Fibroblast of mammary gland (primary cell): ENCODE data around the gene KRTAP10-1.
"Not testable (repeated sequence)": the region's sequence is repeated elsewhere in the genome, so short reads cannot be mapped to it uniquely, and the experiment has no call there.

Source experiments
- DNase-seq: peaks from one replicate; pipeline ENCODE4 v3.0.0-alpha.2; 2010; ENCODE audit warnings: low read depth
- H3K4me3 ChIP-seq: 2 replicates; pipeline ENCODE4 v1.5.1; 2011; ENCODE audit warnings: low read depth, mild to moderate bottlenecking, low read length, moderate library complexity; ENCODE audit not compliant: control insufficient read depth
- CTCF ChIP-seq: conservative IDR thresholded peaks from 2 replicates; pipeline ENCODE4 v1.5.1; 2011; ENCODE audit warnings: low read depth, low read length, inconsistent platforms; ENCODE audit not compliant: control insufficient read depth, insufficient read depth

KRTAP10-1 gene

GRCh38 chr21:44564099-44564498 lies 24.1 kb upstream of the KRTAP10-1 start:
- no peak for TF ChIP-seq CTCF
- H3K4me3 ChIP-seq = no peak overlapping the region
- no peak for DNase-seq

- no peak for DNase-seq
- H3K4me3 ChIP-seq = no peak within 1 kb of the TSS
- no peak for TF ChIP-seq CTCF
Measured at GRCh38 chr21:44558695-44559094, 18.7 kb upstream of the KRTAP10-1 start, which contains the start of gene KRTAP10-3. KRTAP10-3 (minus strand) TSS chr21:44558795; CDS start chr21:44558715, 80 bp downstream.

GRCh38 chr21:44558329-44558675 lies 18.3 kb upstream of the KRTAP10-1 start:
- H3K4me3 ChIP-seq, DNase-seq: not testable (repeated sequence)

GRCh38 chr21:44557491-44558328 lies 17.7 kb upstream of the KRTAP10-1 start:
- no peak for TF ChIP-seq CTCF
- no peak overlapping the region for H3K4me3 ChIP-seq
- DNase-seq = no peak

GRCh38 chr21:44556879-44557278 lies 16.9 kb upstream of the KRTAP10-1 start:
- H3K4me3 ChIP-seq = no peak overlapping the region
- DNase-seq = no peak
- no peak for TF ChIP-seq CTCF

GRCh38 chr21:44555200-44555875 lies 15.3 kb upstream of the KRTAP10-1 start:
- TF ChIP-seq CTCF = no peak
- no peak overlapping the region for H3K4me3 ChIP-seq
- no peak for DNase-seq

GRCh38 chr21:44552681-44553080 lies 12.7 kb upstream of the KRTAP10-1 start:
- no peak for DNase-seq
- no peak overlapping the region for H3K4me3 ChIP-seq
- TF ChIP-seq CTCF = no peak
